IMR-90 (cell line): ENCODE results near the gene NDUFS5. TPM values are rescaled to one million over a fixed set of nuclear protein-coding genes. Genes with fewer than 3 reads are reported as not detected.
"Not testable (repeated sequence)": the region's sequence is repeated elsewhere in the genome, so short reads cannot be mapped to it uniquely, and the experiment has no call there.

Source experiments
- ATAC-seq: fragments of 200-7000 bp; cut with Tn5 transposase; 2 replicates; pipeline ENCODE4 v1.9.1; 2020; ENCODE audit warnings: low read depth, mild to moderate bottlenecking, moderate library complexity
- BruUV-seq: library from RNA; stranded (reverse); fragments of 400-500 nt; replicated peaks from 2 replicates; lab custom pipeline; 2021; lab: Mats Ljungman, UMichigan
- CTCF ChIA-PET: fragments of 300-600 bp; formaldehyde crosslinking; extraction: SDS; loops from one replicate; lab custom pipeline; 2021; ENCODE audit warnings: antibody characterized with exemption; lab: Yijun Ruan, JAX
- POLR2A ChIA-PET: fragments of 300-600 bp; sonication (Branson Sonifier 250); formaldehyde crosslinking; loops from one replicate; lab custom pipeline; 2022; ENCODE audit warnings: antibody characterized with exemption; ENCODE audit not compliant: unreplicated experiment; lab: Charles Lee
- DNase-seq: peaks from one replicate; pipeline ENCODE4 v3.0.0; 2013
- H2AFZ ChIP-seq: replicated peaks from 2 replicates; pipeline ENCODE3; 2013; ENCODE audit warnings: low read length, mild to moderate bottlenecking; ENCODE audit not compliant: poor library complexity
- H2AK5ac ChIP-seq: 2 replicates; pipeline ENCODE4 v1.6.1; 2013; ENCODE audit warnings: low read depth, low read length, inconsistent platforms
- H2AK9ac ChIP-seq: replicated peaks from 2 replicates; pipeline ENCODE3; 2013; ENCODE audit warnings: mild to moderate bottlenecking, low read depth, low read length, moderate library complexity; ENCODE audit not compliant: poor library complexity
- H2BK120ac ChIP-seq: 2 replicates; pipeline ENCODE4 v1.6.1; 2013; ENCODE audit warnings: low read depth, low read length, inconsistent platforms
- H2BK15ac ChIP-seq: 3 replicates; pipeline ENCODE4 v1.6.1; 2013; ENCODE audit warnings: low read depth, low read length, inconsistent platforms
- H2BK20ac ChIP-seq: 2 replicates; pipeline ENCODE4 v1.6.1; 2013; ENCODE audit warnings: low read depth, mild to moderate bottlenecking, inconsistent platforms, low read length, moderate library complexity
- H2BK5ac ChIP-seq: 2 replicates; pipeline ENCODE4 v1.6.1; 2013; ENCODE audit warnings: mild to moderate bottlenecking, low read depth, low read length, inconsistent platforms; ENCODE audit not compliant: poor library complexity, severe bottlenecking
- H3K14ac ChIP-seq: replicated peaks from 2 replicates; pipeline ENCODE4 v1.6.1; 2013; ENCODE audit warnings: low read depth, low read length, inconsistent platforms
- H3K18ac ChIP-seq: 2 replicates; pipeline ENCODE4 v1.6.1; 2013; ENCODE audit warnings: low read depth, low read length, control low read depth
- H3K23ac ChIP-seq: 2 replicates; pipeline ENCODE4 v1.6.1; 2013; ENCODE audit warnings: low read depth, low read length, inconsistent platforms
- H3K27ac ChIP-seq: 2 replicates; pipeline ENCODE4 v1.5.1; 2013; ENCODE audit warnings: mild to moderate bottlenecking, control low read depth, low read length; ENCODE audit not compliant: insufficient read depth
- H3K27me3 ChIP-seq: 2 replicates; pipeline ENCODE4 v1.6.1; 2013; ENCODE audit warnings: low read length; ENCODE audit not compliant: control insufficient read depth, insufficient read depth
- H3K36me3 ChIP-seq: 2 replicates; pipeline ENCODE4 v1.6.1; 2013; ENCODE audit warnings: low read length, mixed read lengths; ENCODE audit not compliant: control insufficient read depth, insufficient read depth
- H3K4ac ChIP-seq: 2 replicates; pipeline ENCODE4 v1.6.1; 2013; ENCODE audit warnings: low read depth, low read length, inconsistent platforms
- H3K4me1 ChIP-seq: 2 replicates; pipeline ENCODE4 v1.6.1; 2013; ENCODE audit warnings: low read length, mixed read lengths; ENCODE audit not compliant: control insufficient read depth, insufficient read depth
- H3K4me2 ChIP-seq: 2 replicates; pipeline ENCODE4 v1.6.1; 2013; ENCODE audit warnings: low read depth, mild to moderate bottlenecking, control low read depth, low read length, moderate library complexity
- H3K4me3 ChIP-seq: 2 replicates; pipeline ENCODE4 v1.5.1; 2013; ENCODE audit warnings: low read depth, mild to moderate bottlenecking, control low read depth, low read length, moderate library complexity; ENCODE audit not compliant: insufficient read depth
- H3K56ac ChIP-seq: 2 replicates; pipeline ENCODE4 v1.6.1; 2013; ENCODE audit warnings: low read length, inconsistent platforms; ENCODE audit not compliant: insufficient read depth; ENCODE audit errors: extremely low read depth
- H3K79me1 ChIP-seq, 2 experiments: 2 replicates each; pipeline ENCODE4 v1.6.1; 2013; ENCODE audit warnings: low read length in 2 of 2, inconsistent platforms in 1 of 2, low read depth in 1 of 2
- H3K9ac ChIP-seq: 2 replicates; pipeline ENCODE4 v1.6.1; 2013; ENCODE audit warnings: low read depth, low read length, control low read depth
- H3K9me1 ChIP-seq: 2 replicates; pipeline ENCODE4 v1.6.1; 2013; ENCODE audit warnings: low read length, inconsistent platforms; ENCODE audit not compliant: insufficient read depth
- H3K9me3 ChIP-seq: 2 replicates; pipeline ENCODE4 v1.6.1; 2013; ENCODE audit warnings: low read length; ENCODE audit not compliant: control insufficient read depth, insufficient read depth
- H4K20me1 ChIP-seq: 2 replicates; pipeline ENCODE4 v1.6.1; 2013; ENCODE audit warnings: low read length, inconsistent platforms; ENCODE audit not compliant: insufficient read depth
- H4K5ac ChIP-seq: 2 replicates; pipeline ENCODE4 v1.6.1; 2013; ENCODE audit warnings: mild to moderate bottlenecking, low read depth, low read length, control low read depth
- H4K8ac ChIP-seq, 2 experiments: 2 replicates each; pipeline ENCODE4 v1.6.1; 2013; ENCODE audit warnings: low read depth in 2 of 2, low read length in 2 of 2, control low read depth in 1 of 2, inconsistent platforms in 1 of 2
- H4K91ac ChIP-seq: 2 replicates; pipeline ENCODE4 v1.6.1; 2013; ENCODE audit warnings: low read depth, low read length, inconsistent platforms; ENCODE audit not compliant: insufficient read depth
- WGBS, 2 experiments: methylation state at CpG; one replicate each; pipeline versions ENCODE4 v1.1.5 to v1.1.7; 2013; ENCODE audit warnings: missing lambda C conversion rate in 2 of 2; ENCODE audit not compliant: insufficient read length in 1 of 2; ENCODE audit errors: extremely low coverage in 2 of 2; 5-methylcytosine and 5-hydroxymethylcytosine counted together
- dilution Hi-C: fragments of 300-500 bp; cut with HindIII; formaldehyde crosslinking; loops from one replicate; pipeline ENCODE4 v1.14.3; 2018; ENCODE audit warnings: low sequenced_read_pairs; ENCODE audit not compliant: unreplicated experiment
- in situ Hi-C: fragments of 300-500 bp; cut with MboI; formaldehyde crosslinking; loops from 3 replicates; pipeline ENCODE4 v1.14.3; 2019; ENCODE audit warnings: low sequenced_read_pairs, inconsistent platforms, mixed read lengths
- intact Hi-C: fragments of 100-400 bp; cut with micrococcal nuclease; formaldehyde crosslinking; loops from 2 replicates; pipeline ENCODE4 v1.10.0; 2022
- polyA plus RNA-seq, 3 experiments: library from polyadenylated mRNA; depleted of rRNA; stranded (reverse); fragments of >200 nt; gene quantifications; 2 replicates each; pipeline ENCODE4 v1.2.3, GENCODE V29; 2012; ENCODE audit warnings: low replicate concordance in 1 of 3
- total RNA-seq: library from RNA; depleted of rRNA; stranded (reverse); fragments of >200 nt; gene quantifications from 2 replicates; pipeline ENCODE4 v1.2.3, GENCODE V29; 2012

The NDUFS5 gene
- total and polyA plus RNA-seq, 2 of the 4 experiments (the other 2 are of a cell fraction): 645 to 1,092 TPM

DNA sequence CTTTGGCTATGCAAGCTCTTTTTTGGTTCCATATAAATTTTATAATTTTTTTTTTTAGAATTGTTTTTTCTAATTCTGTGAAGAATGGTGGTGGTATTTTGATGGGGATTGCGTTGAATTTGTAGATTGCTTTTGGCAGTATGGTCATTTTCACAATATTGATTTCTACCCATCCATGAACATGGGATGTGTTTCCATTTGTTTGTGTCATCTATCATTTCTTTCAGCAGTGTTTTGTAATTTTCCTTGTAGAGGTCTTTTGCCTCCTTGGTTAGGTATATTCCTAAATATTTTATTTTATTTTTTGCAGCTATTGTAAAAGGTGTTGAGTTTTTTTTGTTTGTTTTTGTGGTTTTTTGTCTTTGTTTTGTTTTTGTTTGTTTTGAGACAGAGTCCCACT is 5.7 kb upstream of the NDUFS5 start:
- H3K4me3 ChIP-seq, H3K23ac ChIP-seq, H2AK5ac ChIP-seq, H3K79me1 ChIP-seq, H3K9ac ChIP-seq, H2AFZ ChIP-seq, H2AK9ac ChIP-seq, H3K18ac ChIP-seq, H2BK5ac ChIP-seq, H4K91ac ChIP-seq, POLR2A ChIA-PET, ATAC-seq, H3K27ac ChIP-seq, BruUV-seq, dilution Hi-C loops, H2BK20ac ChIP-seq, H2BK120ac ChIP-seq, DNase-seq, H4K20me1 ChIP-seq, H4K8ac ChIP-seq, CTCF ChIA-PET, H3K9me1 ChIP-seq, H3K14ac ChIP-seq, H3K4ac ChIP-seq, H2BK15ac ChIP-seq, H3K4me2 ChIP-seq, H3K56ac ChIP-seq, H3K36me3 ChIP-seq, intact Hi-C loops, H3K9me3 ChIP-seq, H3K4me1 ChIP-seq, H3K27me3 ChIP-seq, H4K5ac ChIP-seq: not testable (repeated sequence)
- in situ Hi-C loops: loop anchor here (25.0 kb wide), 1 partner anchor 1008 kb away; the partner anchor contains the start of genes FHL3 and UTP11
- WGBS, 2 experiments: no CpG with 5 or more reads among the region's 1 CpG
